Activated CD8-positive, alpha-beta T cell treated with anti-CD3 and anti-CD28 coated beads, Interleukin-2, amount 10 ng/mL, durations not matched to agents 7 days and 5 days (primary cell): ENCODE results near the gene PDHB. TPM values are rescaled to one million over a fixed set of nuclear protein-coding genes. Genes with fewer than 3 reads are reported as not detected.

Source experiments
- ATAC-seq: fragments of 150-1000 bp; cut with Tn5 transposase; one replicate; pipeline ENCODE4 v1.10.0; 2021; ENCODE audit warnings: moderate library complexity
- CTCF ChIA-PET: fragments of 350-600 bp; sonication (Branson Sonifier 250); formaldehyde crosslinking; loops from one replicate; lab custom pipeline; 2021; ENCODE audit warnings: antibody characterized with exemption; lab: Charles Lee
- POLR2A ChIA-PET: fragments of 350-600 bp; sonication (Branson Sonifier 250); formaldehyde crosslinking; loops from one replicate; lab custom pipeline; 2021; ENCODE audit warnings: antibody characterized with exemption; lab: Charles Lee
- DNase-seq: peaks from one replicate; pipeline ENCODE4 v3.0.0-alpha.2; 2020
- H3K27ac Mint-ChIP-seq: one replicate; pipeline ENCODE4 v1.8.0; 2021; ENCODE audit warnings: mild to moderate bottlenecking, mixed read lengths
- H3K27me3 Mint-ChIP-seq: one replicate; pipeline ENCODE4 v1.8.0; 2021; ENCODE audit warnings: low read depth, mixed read lengths
- H3K36me3 Mint-ChIP-seq: one replicate; pipeline ENCODE4 v1.8.0; 2021; ENCODE audit warnings: low read depth, mixed read lengths
- H3K4me1 Mint-ChIP-seq: one replicate; pipeline ENCODE4 v1.8.0; 2021; ENCODE audit warnings: low read depth, mixed read lengths
- H3K4me3 Mint-ChIP-seq: one replicate; pipeline ENCODE4 v1.8.0; 2021; ENCODE audit warnings: mild to moderate bottlenecking, mixed read lengths
- H3K9me3 Mint-ChIP-seq: one replicate; pipeline ENCODE4 v1.8.0; 2022; ENCODE audit warnings: mixed read lengths; ENCODE audit not compliant: insufficient read depth
- total RNA-seq, 2 experiments: library from RNA; stranded (reverse); gene quantifications; one replicate each; pipeline ENCODE4 v1.2.3, GENCODE V29; 2021

Gene PDHB
- total RNA-seq, result 10 to 100 TPM; 48.9 to 50.3 TPM

DNA sequence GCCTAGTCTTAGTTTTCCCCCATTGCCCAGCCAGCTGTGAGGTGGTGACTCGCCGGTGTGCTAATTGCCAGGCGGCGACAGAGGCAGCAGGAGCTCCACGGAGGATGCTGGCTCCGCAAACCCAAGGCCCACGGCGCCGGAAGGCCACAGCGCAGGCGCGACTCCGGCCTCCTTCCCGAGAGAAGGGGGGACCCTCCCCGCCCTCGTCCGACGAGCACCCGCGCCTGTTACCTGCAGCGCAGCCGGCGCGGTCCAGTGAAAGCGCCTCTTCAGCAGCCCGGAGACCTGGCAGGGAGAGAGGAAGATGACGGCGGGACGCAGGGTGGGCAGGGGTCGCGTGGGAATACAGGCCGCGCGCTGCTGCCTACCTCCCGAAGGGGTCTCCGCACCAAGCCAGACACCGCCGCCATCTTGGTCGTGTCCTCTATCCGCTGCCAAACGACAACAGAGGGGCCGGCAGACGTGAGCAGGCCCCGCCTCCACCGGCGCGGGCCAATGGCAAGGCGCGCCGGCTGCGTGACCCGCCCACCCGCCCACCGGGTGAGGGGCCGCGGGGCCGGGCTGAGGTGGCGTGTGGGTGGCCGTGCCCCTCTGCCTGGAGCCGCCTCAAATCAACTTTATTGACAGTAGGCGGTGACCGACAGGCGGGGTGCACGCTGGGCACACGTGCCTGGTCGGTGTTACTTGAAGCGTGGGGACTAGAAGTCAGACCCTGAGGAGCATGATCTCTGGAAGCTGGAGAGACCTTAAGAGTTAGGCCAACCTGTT, at the start of gene PDHB:
PDHB (minus strand) TSS at position 433 of the 768 bp plus-strand sequence; CDS start at position 410, 23 bp downstream.
- POLR2A ChIA-PET, result interaction anchor here (0.5 to 1.6 kb wide), 4 partner anchors 8 to 127 kb away, joined by 3 to 5 read pairs (median 4); partner anchors contain the start of genes HTD2 and RPP14
- H3K9me3 Mint-ChIP-seq, result no peaks in the 10 kb centered on the region
- H3K4me3 Mint-ChIP-seq, result peak within 1 kb of the TSS; percentile 87
- CTCF ChIA-PET, result interaction anchor here (0.6 to 1.8 kb wide), 9 partner anchors 13 to 197 kb away, joined by 3 to 4 read pairs (median 3); partner anchors contain the start of genes HTD2 and KCTD6
- DNase-seq, result peak; percentile 91
- H3K4me1 Mint-ChIP-seq, result peaks cover 18% of the 10 kb centered on the region
- H3K27ac Mint-ChIP-seq, result peak within 1 kb of the TSS; percentile 92
- H3K36me3 Mint-ChIP-seq, result peaks cover 33% of the 10 kb centered on the region
- peaks cover 10% of the 10 kb centered on the region for H3K27me3 Mint-ChIP-seq
- ATAC-seq, result peak; percentile 97

DNA sequence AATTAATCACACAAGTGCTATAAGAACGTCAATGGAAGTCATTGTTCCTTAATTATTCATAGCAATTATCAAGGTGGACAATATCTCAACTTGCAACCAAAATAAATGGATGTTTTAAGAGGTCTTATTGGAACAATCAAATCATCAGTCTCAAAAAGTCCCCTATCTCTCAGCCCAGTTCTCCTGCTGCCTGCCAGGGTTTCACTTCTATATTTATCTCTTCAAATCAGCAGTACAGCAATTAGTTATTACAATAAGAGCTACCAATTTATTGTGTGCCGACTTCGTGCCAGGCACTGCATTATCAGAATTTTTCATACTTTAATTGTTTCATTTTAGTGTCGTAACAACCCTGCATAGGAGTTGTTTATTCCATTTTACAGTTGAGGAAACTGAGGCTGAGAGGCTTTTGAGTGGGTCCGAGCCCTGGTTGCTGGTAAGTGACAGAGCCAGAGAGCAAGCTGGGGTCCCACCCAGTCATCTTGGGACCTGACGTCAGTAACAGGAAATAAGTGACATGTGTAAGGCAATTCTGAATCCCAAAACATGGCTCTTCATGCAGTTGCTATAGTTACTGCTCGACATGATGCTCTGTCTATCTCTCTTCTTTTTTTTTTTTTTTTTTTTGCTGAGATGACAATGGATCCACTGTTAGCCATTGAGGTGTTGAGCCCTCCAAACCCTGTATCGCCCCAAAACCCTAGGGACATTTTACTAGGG, 49.4 kb upstream of the PDHB start:
- ChIA-PET CTCF (interaction anchor here (1.1 to 1.7 kb wide), 4 partner anchors 9 to 177 kb away, joined by 3 to 7 read pairs (median 4); partner anchors contain the start of genes HTD2, KCTD6 and RPP14), POLR2A (no interaction called here)
- Mint-ChIP-seq H3K36me3 (no peaks in the 10 kb centered on the region), H3K4me1 (no peaks in the 10 kb centered on the region), H3K27ac (no peak overlapping the region), H3K4me3 (no peak overlapping the region), H3K9me3 (no peaks in the 10 kb centered on the region), H3K27me3 (peaks cover 47% of the 10 kb centered on the region)
- no peak for DNase-seq
- ATAC-seq, result no peak

DNA sequence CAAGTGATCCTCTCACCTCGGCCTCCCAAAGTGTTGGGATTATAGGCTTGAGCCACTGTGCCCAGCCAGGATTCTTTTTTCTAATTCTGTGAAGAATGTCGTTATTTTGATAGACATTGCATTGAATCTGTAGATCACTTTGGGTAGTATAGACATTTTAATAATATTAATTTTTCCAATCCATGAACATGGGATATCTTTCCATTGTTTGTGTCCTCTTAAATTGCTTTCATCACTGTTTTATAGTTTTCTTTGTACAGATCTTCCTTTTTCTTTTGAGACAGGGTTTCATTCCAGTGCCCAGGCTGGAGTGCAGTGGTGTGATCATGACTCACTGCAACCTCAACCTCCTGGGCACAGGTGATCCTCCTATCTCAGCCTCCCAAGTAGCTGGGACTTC, 46.7 kb upstream of the PDHB start:
- CTCF ChIA-PET, result no interaction called here
- Mint-ChIP-seq H3K27ac (no peak overlapping the region), H3K9me3 (no peaks in the 10 kb centered on the region), H3K4me3 (no peak overlapping the region), H3K4me1 (no peaks in the 10 kb centered on the region), H3K27me3 (peaks cover 32% of the 10 kb centered on the region), H3K36me3 (no peaks in the 10 kb centered on the region)
- POLR2A ChIA-PET, result no interaction called here
- ATAC-seq (no peak), DNase-seq (no peak)

DNA sequence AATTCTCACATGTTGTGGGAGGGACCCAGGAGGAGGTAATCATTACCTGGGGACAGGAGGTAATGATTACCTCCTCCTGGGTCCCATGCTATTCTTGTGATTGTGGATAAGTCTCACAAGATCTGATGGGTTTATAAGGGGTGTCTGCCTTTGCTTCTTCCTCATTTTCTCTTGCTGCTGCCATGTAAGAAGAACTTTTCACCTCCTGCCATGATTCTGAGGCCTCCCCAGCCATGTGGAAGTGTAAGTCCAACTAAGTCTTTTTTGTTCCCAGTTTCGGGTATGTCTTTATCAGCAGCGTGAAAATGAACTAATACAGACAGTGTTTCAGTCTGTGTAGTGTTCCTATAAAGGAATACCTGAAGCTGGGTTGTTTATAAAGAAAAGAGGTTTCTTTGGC, 45.1 kb upstream of the PDHB start:
- H3K4me3 Mint-ChIP-seq, result no peak overlapping the region
- POLR2A ChIA-PET, result no interaction called here
- H3K36me3 Mint-ChIP-seq, result no peaks in the 10 kb centered on the region
- H3K27ac Mint-ChIP-seq, result no peak overlapping the region
- H3K4me1 Mint-ChIP-seq, result peaks cover 7% of the 10 kb centered on the region
- no peaks in the 10 kb centered on the region for H3K9me3 Mint-ChIP-seq
- ATAC-seq, result no peak
- CTCF ChIA-PET, result no interaction called here
- peaks cover 32% of the 10 kb centered on the region for H3K27me3 Mint-ChIP-seq
- DNase-seq, result no peak

DNA sequence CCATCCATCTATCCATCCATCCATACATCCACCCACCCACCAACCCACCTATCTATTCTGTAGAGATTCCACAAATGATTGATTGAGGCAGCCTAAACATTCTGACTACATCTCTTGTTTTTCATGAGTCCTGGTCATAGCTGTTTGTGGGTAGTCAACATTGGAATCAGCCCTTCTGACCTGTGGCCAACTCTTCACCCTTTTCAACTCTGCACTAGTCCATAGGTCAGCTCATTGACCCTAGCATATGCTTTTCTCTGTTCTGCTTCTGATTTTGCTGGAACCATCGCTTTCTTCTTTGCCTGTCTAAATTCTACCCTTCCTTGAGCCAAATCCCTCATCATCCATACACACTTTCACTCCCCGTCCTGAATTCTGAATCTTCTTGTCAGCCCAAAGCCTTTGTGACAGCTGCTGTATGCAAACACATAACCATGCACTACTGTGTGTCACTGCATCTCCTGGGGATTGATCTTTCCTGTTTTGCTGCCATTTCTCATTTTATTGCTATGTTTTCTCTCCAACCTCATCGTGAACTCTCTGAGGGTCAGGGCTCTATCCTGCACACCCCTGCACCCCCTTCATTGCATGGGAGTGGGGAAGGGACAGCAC, 41.4 kb upstream of the PDHB start:
- no peaks in the 10 kb centered on the region for H3K36me3 Mint-ChIP-seq
- no peaks in the 10 kb centered on the region for H3K9me3 Mint-ChIP-seq
- POLR2A ChIA-PET, result no interaction called here
- H3K27ac Mint-ChIP-seq, result no peak overlapping the region
- CTCF ChIA-PET, result interaction anchor here (1.6 kb wide), 1 partner anchor 17 kb away, joined by 9 read pairs; the partner anchor contains the start of gene KCTD6
- H3K4me3 Mint-ChIP-seq, result no peak overlapping the region
- ATAC-seq (no peak), DNase-seq (no peak)
- H3K27me3 Mint-ChIP-seq, result peaks cover 29% of the 10 kb centered on the region
- peaks cover 28% of the 10 kb centered on the region for H3K4me1 Mint-ChIP-seq

DNA sequence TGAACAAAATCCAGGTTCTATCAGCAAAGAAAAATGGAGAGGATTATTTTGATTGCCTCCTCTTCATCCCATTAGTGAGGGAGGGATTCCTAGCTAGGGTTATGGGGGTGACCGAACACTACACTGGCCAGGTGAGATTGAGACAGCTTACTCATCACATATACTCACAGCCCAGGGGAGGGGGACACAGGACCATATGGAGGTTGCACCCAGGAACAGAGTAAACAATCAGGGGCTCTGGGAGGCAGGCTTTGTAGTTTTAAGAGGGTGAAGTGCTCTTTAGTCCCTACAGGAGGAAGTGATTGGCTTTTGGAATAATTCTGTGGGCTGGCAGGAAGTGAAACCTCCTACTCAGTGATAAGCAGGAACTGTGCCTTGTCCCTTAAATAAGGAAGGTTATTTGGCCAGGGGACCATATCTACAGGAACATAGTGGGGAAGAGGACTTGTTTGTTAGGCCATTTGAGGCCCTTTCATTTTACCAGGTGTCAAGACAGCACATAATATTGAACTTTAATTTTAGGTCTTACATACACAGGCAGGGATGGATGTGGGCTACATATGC, 40.8 kb upstream of the PDHB start:
- H3K9me3 Mint-ChIP-seq, result no peaks in the 10 kb centered on the region
- DNase-seq (no peak), ATAC-seq (no peak)
- POLR2A ChIA-PET, result no interaction called here
- H3K4me3 Mint-ChIP-seq, result no peak overlapping the region
- H3K27ac Mint-ChIP-seq, result no peak overlapping the region
- H3K36me3 Mint-ChIP-seq, result no peaks in the 10 kb centered on the region
- peaks cover 28% of the 10 kb centered on the region for H3K4me1 Mint-ChIP-seq
- peaks cover 26% of the 10 kb centered on the region for H3K27me3 Mint-ChIP-seq
- CTCF ChIA-PET, result interaction anchor here (1.4 to 2.3 kb wide), 4 partner anchors 10 to 168 kb away, joined by 3 to 9 read pairs (median 6); partner anchors contain the start of genes HTD2 and KCTD6

DNA sequence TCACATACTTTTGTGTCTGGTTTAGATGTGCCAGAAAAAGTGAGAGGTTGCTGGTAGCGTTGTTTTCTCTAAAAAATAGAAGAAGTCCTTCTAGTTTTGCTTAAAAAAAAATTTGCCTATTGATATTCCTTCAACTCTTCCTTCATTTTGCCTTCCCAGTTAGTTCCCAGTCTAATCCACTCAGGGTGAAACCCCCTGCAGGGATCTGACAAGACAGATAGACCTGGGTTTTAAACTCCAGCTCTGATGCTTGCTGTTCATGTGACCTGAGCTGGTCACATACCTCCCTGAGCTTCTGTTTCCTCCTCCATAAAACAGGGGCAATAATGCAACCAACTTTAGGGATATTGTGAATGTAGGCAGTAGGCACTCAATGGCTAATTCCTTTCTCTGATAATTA, 39.6 kb upstream of the PDHB start:
- no peaks in the 10 kb centered on the region for H3K36me3 Mint-ChIP-seq
- DNase-seq (no peak), ATAC-seq (no peak)
- peaks cover 20% of the 10 kb centered on the region for H3K27me3 Mint-ChIP-seq
- POLR2A ChIA-PET, result no interaction called here
- CTCF ChIA-PET, result interaction anchor here (1.4 to 2.4 kb wide), 4 partner anchors 10 to 167 kb away, joined by 3 to 12 read pairs (median 6); partner anchors contain the start of genes HTD2 and KCTD6
- peaks cover 28% of the 10 kb centered on the region for H3K4me1 Mint-ChIP-seq
- no peak overlapping the region for H3K27ac Mint-ChIP-seq
- H3K9me3 Mint-ChIP-seq, result no peaks in the 10 kb centered on the region
- no peak overlapping the region for H3K4me3 Mint-ChIP-seq

DNA sequence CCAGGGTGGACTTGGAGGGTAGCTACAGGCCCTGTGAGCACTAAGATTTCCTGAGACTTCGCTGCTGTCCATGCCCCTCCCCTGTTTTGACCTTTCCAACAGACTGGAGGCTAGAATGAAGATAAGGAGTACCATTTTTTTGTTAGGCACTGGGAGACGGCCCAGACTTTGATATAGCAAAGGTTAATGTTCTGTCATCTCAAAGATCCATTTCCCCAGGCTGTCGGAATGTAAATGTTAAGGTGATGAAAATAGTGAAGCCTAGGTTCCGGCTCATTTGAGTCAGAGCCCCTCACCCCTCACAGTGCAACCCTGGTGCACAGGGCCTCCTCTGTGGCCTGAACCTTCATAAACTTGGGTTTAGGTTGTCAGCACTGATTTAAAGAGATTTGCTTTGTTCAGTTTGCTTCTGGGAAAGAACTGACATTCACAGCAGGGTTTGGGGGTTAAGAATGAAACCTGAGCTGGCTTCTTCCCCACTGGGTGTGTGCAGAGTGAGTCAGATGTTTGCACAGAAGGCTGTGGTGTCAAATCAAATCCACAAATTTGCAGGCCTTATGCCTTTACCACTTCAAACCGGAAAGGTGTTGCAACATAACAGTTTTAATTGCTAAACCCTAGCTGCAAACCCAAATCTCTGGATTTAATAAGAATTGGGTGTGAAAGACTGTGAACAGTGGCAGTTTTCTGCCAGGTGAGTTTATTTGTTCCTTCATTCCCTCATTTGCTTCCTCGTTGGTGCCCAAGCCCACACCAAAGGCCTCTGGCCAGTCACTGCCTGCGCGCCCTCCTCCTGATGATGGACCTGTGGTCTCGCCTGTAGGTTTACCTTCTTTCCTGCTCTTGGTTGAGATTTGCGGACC, 37.6 kb upstream of the PDHB start:
- Mint-ChIP-seq H3K27me3 (peaks cover 14% of the 10 kb centered on the region), H3K27ac (peak overlapping the region; percentile 65), H3K4me3 (no peak overlapping the region), H3K9me3 (no peaks in the 10 kb centered on the region), H3K36me3 (no peaks in the 10 kb centered on the region), H3K4me1 (peaks cover 28% of the 10 kb centered on the region)
- ATAC-seq (peak; percentile 91), DNase-seq (peak; percentile 67)
- ChIA-PET CTCF (interaction anchor here (1.0 to 2.4 kb wide), 3 partner anchors 20 to 165 kb away, joined by 3 to 12 read pairs (median 4); partner anchors contain the start of genes HTD2, KCTD6 and RPP14), POLR2A (interaction anchor here (0.6 to 1.8 kb wide), 4 partner anchors 20 to 64 kb away, joined by 3 to 5 read pairs (median 4); partner anchors contain the start of genes KCTD6 and PDHB)

DNA sequence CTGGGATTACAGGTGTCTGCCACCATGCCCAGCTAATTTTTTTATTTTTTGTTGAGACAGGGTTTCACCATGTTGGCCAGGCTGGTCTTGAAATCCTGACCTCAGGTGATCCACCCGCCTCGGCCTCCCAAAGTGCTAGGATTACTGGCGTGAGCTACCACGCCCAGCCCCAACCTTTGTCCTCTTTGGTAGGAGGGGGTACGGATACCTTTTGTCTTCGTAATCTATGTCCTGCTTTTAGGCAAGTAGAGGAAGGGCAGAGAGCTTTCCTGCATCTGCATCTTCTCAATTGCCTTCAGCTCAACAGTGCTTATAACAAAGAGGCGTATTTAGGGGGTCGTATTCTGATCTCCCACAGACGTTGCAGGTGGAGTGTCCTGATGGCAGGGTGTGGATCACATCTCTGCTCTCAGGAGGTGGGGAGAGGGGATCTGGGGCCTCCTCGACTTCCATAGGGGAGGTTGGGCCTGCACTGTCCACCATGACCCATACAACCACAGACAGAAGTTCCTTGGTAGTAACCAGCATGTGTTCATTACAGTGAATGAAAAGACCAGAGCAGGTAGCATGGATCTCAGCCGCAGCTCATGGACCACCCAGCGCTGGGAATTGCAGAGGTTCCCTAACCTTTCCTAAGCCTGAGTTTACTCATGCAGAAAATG, 36.9 kb upstream of the PDHB start:
- Mint-ChIP-seq H3K36me3 (no peaks in the 10 kb centered on the region), H3K4me3 (no peak overlapping the region), H3K9me3 (no peaks in the 10 kb centered on the region), H3K4me1 (peaks cover 28% of the 10 kb centered on the region), H3K27ac (peak overlapping the region; percentile 65), H3K27me3 (peaks cover 14% of the 10 kb centered on the region)
- ChIA-PET CTCF (interaction anchor here (1.0 to 1.5 kb wide), 2 partner anchors 21 to 164 kb away, joined by 3 to 4 read pairs; partner anchors contain the start of genes HTD2, KCTD6 and RPP14), POLR2A (interaction anchor here (1.0 to 1.8 kb wide), 2 partner anchors 22 to 37 kb away, joined by 3 to 5 read pairs; partner anchors contain the start of genes KCTD6 and PDHB)
- ATAC-seq, result no peak
- DNase-seq, result no peak

DNA sequence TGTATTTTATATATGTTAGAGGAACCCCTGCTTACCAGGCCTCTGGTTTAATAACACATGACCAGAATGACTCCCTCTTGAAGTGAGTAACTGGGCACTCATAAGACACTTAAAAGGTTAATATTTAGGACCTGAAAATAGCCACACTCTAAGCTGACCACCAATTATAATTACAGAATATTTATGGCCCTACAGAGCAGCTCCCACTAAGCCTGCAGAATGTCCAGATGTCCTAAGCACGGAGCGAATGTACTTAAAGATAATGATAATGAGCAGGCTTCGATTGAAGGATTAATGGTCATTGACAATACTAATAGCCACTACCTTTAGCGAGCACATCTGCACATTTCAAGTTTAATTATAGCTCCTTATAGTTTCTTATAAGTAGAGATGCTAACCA, 35.5 kb upstream of the PDHB start:
- Mint-ChIP-seq H3K4me3 (no peak overlapping the region), H3K36me3 (no peaks in the 10 kb centered on the region), H3K4me1 (peaks cover 21% of the 10 kb centered on the region), H3K27me3 (peaks cover 7% of the 10 kb centered on the region), H3K27ac (no peak overlapping the region), H3K9me3 (no peaks in the 10 kb centered on the region)
- ATAC-seq, result no peak
- DNase-seq, result no peak
- POLR2A ChIA-PET, result no interaction called here
- CTCF ChIA-PET, result interaction anchor here (1.8 kb wide), 1 partner anchor 163 kb away, joined by 6 read pairs; the partner anchor contains the start of genes HTD2 and RPP14
